Stimulated activated CD8-positive, alpha-beta memory T cell treated with anti-CD3 and anti-CD28 coated beads, Interleukin-4, amount 100 ng/mL, for 48 hours (primary cell): ENCODE measurements around the gene ZYG11B.
"Not testable (repeated sequence)": the region's sequence is repeated elsewhere in the genome, so short reads cannot be mapped to it uniquely, and the experiment has no call there.

ENCODE experiments used
- DNase-seq: peaks from one replicate; pipeline ENCODE4 v3.0.0-alpha.2; 2020

Gene ZYG11B

DNA sequence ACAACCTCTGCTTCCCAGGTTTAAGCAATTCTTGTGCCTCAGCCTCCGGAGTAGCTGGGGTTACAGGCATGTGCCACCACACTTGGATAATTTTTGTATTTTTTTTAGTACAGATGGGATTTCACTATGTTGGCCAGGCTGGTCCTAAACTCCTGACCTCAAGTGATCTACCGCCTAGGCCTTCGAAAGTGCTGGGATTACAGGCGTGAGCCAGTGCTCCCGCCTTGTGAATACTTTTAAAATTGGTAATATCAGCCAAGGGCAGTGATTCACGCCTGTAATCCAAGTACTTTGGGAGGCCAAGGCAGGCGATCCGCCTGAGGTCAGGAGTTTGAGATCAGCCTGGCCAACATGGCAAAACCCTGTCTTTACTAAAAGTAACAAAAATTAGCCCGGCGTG is 33.7 kb downstream of the ZYG11B start:
- no peak for DNase-seq

- DNase-seq, result no peak
Measured at GRCh38 chr1:52767596-52768280, 41.5 kb downstream of the ZYG11B start.

- no peak for DNase-seq
Measured at GRCh38 chr1:52769346-52770033, 43.2 kb downstream of the ZYG11B start.

DNA sequence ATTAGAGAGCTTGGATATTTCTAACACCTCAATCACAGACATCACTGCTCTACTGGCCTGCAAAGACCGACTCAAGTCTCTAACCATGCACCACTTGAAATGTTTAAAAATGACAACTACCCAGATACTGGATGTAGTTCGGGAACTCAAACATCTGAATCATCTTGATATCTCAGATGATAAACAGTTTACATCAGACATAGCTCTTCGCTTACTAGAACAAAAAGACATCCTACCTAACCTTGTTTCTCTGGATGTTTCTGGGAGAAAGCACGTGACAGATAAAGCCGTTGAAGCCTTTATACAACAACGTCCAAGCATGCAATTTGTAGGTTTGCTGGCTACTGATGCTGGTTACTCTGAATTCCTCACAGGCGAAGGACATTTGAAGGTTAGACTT is 45.1 kb downstream of the ZYG11B start:
- DNase-seq, result no peak

DNA sequence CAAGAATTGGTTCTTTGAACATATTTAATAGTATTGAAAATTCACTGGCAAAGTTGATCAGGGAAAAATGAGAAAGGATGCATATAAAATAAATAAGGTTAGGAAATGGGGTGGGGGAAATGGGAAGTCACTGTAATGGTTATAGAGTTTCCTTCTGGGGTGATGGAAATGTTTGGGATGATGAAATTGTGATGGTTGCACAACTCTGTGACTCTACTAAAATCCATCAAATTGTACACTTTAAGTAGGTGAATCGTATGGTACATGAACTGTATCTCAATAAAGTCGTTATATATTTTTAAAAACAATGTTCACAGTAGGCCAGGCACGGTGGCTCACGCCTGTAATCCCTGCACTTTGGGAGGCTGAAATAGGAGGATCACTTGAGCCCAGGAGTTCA is 59.9 kb downstream of the ZYG11B start:
- DNase-seq, result no peak

GRCh38 chr1:52790429-52790828 is 64.2 kb downstream of the ZYG11B start:
- not testable (repeated sequence) for DNase-seq

DNA sequence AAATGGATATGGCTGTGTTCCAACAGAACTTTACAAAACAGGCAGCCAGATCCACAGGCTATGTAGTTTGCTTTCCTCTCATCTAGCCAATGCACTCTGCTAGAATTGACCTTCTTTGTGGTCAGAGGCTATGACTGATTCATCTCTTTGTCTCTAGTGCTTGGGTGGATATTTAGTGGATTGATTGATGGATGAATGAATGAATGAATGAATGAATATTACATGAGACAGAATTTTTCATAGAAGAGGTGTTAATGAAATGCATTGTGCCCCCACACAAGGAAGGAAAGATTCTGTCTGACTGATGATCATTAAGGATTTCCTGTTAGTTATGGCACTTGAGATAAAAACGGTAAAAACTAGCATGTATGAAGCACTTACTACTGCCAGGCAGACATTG is 65.8 kb downstream of the ZYG11B start:
- no peak for DNase-seq

DNA sequence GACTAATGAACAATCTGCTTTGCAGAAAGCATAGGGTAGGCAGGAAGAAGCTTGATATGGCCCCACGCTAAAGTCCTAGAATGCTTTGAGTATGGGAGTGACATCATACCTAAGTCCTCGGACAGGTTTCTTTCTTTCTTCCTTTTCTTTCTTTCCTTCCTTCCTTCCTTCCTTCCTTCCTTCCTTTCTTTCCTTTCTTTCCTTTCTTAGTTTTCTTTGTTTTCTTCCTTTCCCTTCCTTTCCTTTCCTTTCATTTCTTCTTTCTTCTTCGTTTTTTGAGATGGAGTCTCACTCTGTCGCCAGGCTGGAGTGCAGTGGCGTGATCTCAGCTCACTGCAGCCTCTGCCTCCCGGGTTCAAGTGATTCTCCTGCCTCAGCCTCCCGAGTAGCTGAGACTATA is 67.5 kb downstream of the ZYG11B start:
- DNase-seq, result not testable (repeated sequence)

GRCh38 chr1:52795464-52795863 is 69.2 kb downstream of the ZYG11B start:
- no peak for DNase-seq

GRCh38 chr1:52798331-52798730 is 72.1 kb downstream of the ZYG11B start:
- no peak for DNase-seq

GRCh38 chr1:52801011-52801410 is 74.8 kb downstream of the ZYG11B start:
- DNase-seq, result no peak

- not testable (repeated sequence) for DNase-seq
Measured at GRCh38 chr1:52804083-52804482, 77.8 kb downstream of the ZYG11B start.

GRCh38 chr1:52814465-52814864 is 88.2 kb downstream of the ZYG11B start:
- no peak for DNase-seq

GRCh38 chr1:52820830-52821229 is 94.6 kb downstream of the ZYG11B start:
- not testable (repeated sequence) for DNase-seq

GRCh38 chr1:52825868-52826267 is 99.6 kb downstream of the ZYG11B start:
- no peak for DNase-seq

- no peak for DNase-seq
Measured at GRCh38 chr1:52834798-52835197, 108.5 kb downstream of the ZYG11B start.

DNA sequence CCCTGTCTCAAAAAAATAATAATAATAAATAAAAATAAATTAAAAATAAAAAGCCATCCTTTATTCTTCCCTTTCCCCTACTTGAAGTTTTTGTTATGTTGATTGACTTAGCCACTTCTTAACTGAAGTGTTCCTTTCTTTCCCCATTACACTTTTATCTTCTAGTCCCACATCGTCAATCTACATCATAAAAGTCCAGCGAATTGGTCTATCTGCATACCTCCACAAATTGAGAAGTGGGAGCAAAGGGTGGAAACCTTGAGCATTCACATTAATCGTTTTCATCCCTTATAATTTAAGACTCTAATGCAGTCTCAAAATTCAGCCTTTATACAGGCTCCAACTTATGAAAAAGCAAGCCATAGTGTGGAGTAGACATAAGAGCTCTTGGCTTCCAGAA is 109.8 kb downstream of the ZYG11B start:
- no peak for DNase-seq

DNA sequence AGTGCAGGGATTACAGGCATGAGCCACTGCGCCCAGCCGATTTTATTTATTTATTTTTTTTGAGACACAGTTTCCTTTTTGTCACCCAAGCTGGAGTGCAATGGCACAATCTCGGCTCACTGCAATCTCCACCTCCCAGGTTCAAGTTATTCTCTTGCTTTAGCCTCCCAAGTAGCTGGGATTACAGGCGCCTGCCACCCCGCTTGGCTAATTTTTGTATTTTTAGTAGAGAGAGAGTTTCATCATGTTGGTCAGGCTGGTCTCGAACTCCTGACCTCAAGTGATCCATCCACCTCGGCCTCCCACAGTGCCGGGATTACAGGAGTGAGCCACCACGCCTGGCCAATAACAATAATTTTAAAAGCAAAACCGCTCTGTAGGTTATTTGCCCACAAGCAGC is 112.9 kb downstream of the ZYG11B start:
- DNase-seq, result not testable (repeated sequence)

DNA sequence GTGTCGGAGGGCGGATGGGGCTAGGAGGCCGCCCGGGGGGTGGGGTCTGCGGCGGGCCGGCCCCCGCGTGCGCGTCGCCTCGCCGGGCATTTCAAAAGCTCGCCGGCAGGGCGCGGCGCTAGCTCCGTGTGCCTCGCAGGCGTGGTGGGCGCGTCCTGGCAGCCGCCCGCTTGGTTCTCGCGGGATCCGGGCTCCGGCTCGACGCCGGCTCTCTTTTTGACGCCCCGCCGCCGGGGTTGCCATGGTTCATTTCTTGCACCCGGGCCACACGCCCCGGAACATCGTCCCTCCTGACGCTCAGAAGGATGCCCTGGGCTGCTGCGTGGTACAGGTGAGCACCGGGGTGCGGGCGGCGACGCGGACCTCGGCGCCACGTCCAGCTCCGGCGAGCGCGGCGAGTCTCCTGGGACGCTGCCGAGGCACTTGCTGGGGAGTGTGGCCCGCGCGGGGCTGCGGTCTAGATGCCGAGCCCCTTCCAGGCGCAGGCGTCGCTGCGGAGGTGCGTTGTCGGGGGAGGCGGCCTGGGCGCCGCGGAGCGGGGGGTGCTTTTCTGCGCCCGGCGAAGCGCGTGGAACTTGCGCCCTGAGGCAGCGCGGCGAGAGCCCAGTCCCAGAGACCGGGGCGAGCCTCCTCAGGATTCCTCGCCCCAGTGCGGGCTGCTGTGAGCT is 116.5 kb downstream of the ZYG11B start, which contains the start of gene ZYG11A:
ZYG11A (plus strand) TSS at position 118 of the 668 bp plus-strand sequence; CDS start at position 242, 124 bp downstream.
- peak; percentile 80 for DNase-seq

DNA sequence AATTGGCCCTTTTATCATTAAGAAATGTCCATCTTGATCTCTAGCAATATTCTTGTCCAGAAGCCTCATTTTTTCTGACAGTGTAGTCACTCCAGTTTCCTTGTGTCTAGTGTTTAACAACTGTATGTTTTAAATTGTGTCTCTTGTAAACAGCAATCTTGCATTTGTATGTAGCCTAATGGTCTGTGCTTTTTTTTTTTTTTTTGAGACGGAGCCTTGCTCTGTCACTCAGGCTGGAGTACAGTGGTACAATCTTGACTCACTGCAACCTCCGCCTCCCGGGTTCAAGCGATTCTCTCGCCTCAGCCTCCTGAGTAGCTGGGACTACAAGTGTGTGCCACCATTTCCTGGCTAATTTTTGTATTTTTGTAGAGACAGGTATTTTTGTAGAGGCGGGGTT is 118.9 kb downstream of the ZYG11B start:
- DNase-seq, result not testable (repeated sequence)

DNA sequence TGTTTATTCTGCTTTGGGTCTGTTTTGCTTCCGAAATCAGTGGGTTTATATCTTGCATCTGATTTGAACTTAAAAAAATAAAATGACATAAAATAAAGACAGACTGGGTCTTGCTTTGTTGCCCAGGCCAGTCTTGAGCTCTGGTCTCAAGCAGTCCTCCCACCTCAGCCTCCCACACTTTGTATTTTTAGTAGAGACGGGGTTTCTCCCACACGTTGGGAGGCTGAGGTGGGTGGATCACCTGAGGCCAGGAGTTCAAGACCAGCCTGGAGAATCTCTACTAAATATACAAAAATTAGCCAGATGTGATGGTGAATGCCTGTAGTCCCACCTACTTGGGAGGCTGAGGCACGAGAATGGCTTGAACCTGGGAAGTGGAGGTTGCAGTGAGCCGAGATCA is 122.2 kb downstream of the ZYG11B start:
- no peak for DNase-seq

DNA sequence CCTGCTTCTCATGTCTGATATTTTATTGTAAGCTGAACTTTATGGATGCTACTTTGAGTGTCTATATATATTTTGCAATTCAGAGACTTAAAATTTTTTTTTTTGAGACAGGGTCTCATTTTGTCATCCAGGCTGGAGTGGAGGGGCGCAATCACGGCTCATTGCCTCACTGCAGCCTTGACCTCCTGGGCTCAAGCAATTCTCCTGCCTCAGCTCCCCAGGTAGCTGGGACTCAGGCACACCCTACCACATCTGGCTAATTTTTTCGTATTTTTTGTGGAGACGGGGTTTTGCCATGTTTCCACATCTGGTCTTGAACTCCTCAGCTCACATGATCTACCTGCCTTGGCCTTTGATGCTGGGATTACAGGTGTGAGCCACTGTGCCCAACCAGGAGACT is 124.7 kb downstream of the ZYG11B start:
- no peak for DNase-seq

DNA sequence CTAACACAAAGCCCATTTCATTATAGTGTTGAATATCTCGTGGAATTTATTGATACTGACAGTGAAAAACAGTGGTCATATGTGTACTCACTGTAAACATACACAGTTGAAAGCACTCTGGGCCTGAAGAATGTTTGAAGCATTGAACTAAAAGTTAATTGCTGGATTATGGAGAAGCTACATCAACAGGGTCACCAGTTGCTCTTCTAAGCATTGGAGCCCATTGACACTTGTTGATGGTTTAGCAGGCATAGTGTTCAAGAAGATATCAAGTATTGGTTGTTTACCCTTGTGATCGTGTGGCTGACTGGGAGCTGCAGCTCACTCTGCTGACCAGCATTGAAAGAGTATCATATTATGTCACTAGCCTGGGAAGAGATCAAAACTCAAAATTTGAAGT is 126.6 kb downstream of the ZYG11B start:
- DNase-seq, result no peak

DNA sequence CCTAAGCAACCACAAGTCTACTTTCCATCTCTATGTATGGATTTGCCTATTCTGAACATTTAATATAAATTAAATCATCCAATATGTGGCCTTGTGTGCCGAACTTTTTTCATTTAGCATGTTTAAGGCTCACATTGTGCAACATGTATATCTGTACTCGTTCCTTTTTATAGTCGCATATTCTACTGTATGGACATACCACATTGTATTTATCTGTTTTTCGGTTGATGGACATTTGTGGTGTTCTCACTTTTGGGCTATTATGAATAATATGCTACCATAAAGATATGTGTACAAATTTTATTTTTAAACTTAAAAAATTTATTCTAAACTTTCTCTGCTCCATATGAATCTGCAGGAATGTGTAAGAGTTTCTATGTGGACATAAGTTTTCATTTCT is 129.3 kb downstream of the ZYG11B start:
- DNase-seq, result no peak
